ENCODE results near the gene SYNJ2. TPM values are rescaled to one million over a fixed set of nuclear protein-coding genes. Genes with fewer than 3 reads are reported as not detected.

The SYNJ2 gene
- total and polyA plus RNA-seq, 7 donors: 2.6 to 30.2 (median 6.1) TPM

DNA sequence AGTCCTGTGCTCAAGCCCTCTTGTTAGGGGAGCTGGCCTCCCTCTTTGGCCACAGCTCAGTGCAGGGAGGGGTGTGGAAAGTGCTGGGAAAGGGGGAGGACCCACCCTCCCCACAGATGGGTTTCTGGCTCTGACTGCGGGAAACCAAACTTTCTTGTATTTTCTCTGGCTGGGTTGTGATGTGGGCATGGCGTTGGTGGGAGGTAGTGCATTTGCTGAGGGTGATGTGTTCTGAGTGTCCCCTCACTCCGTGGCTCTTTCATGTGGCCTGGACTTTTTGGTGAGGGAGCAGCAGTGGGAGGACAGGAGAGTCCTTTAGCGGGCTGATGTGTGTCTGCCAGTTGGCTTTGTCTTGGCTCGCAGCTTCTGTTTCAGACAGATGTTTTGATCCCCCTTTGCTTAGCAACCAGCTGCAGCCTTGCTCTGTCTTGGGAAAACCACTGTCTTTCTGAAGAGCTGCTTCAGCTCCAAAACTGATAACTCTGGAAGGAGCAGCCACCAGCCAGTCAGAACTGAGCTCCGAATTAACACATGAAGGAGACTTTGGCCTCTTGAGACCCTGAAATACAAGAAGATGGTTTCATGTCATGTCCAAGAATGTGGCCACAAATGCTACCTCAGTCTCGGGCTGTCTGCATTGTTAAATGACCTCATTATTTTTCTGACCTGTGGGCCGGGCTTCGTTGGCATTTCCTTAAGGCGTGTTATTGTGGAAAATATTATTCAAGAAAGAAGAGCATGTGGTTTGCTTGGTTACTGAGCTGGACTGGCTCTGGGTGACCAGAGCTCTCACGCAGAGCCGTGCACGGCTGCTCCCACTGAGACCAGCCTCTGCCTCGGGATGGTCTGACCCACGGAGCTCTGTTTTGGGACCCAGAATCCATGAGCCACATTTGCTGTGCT lies 21.5 kb downstream of the SYNJ2 start:
- no peaks in the 10 kb centered on the region for H3K27me3 ChIP-seq (ENCODE audit: insufficient read depth in 3 of 3, low read length in 2 of 3)
- ATAC-seq: peak; percentile 44 to 70 (median 54)
- 10 to 21% (median 15%) methylated on average over 15 of the region's 15 CpGs for WGBS, 3 donors
- H3K4me3 ChIP-seq: peak overlapping the region; percentile 19
- H3K36me3 ChIP-seq (ENCODE audit: insufficient read depth in 1 of 2, low read depth in 1 of 2): no peaks in the 10 kb centered on the region
- H3K9me3 ChIP-seq: no peaks in the 10 kb centered on the region
- peak overlapping the region; percentile 71 for H3K27ac ChIP-seq
- TF ChIP-seq, protein P1, sequence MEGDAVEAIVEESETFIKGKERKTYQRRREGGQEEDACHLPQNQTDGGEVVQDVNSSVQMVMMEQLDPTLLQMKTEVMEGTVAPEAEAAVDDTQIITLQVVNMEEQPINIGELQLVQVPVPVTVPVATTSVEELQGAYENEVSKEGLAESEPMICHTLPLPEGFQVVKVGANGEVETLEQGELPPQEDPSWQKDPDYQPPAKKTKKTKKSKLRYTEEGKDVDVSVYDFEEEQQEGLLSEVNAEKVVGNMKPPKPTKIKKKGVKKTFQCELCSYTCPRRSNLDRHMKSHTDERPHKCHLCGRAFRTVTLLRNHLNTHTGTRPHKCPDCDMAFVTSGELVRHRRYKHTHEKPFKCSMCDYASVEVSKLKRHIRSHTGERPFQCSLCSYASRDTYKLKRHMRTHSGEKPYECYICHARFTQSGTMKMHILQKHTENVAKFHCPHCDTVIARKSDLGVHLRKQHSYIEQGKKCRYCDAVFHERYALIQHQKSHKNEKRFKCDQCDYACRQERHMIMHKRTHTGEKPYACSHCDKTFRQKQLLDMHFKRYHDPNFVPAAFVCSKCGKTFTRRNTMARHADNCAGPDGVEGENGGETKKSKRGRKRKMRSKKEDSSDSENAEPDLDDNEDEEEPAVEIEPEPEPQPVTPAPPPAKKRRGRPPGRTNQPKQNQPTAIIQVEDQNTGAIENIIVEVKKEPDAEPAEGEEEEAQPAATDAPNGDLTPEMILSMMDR (IDR thresholded peaks at IDR 0.05): no peak
- H3K4me1 ChIP-seq: peaks cover 21% of the 10 kb centered on the region
- intact Hi-C loops (cut with DNase I): no loop called here
- DNase-seq: peak; percentile 45 to 74

DNA sequence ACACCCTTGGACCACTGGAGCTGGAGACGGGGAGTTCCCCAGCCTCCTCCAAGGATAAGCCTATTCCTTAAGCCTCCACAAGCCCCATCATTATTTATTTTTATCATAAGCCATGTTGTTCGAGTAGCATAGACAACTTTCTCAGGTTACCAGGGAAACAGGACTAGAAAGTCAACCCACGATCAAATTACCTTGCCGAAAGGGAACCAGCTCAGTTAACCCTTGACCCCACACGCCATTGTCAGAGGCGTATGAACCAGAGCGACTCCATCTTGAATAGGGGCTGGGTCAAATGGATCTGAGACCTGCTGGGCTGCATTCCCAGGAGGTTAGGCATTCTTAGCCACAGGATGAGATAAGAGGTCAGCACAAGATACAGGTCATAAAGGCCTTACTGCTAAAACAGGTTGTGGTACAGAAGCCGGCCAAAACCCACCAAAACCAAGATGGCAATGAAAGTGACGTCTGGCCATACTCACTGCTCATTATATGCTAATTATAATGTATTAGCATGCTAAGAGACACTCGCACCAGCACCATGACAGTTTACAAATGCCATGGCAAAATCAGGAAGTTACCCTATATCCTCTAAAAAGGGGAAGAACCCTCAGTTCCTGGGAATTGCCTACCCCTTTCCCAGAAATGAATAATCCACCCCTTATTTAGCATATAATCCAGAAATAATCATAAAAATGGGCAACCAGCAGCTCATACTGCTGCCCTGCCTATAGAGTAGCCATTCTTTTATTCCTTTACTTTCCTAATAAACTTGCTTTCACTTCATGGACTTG lies 22.4 kb downstream of the SYNJ2 start:
- H3K27ac ChIP-seq: peak overlapping the region; percentile 71
- no peaks in the 10 kb centered on the region for H3K27me3 ChIP-seq (ENCODE audit: insufficient read depth in 3 of 3, low read length in 2 of 3)
- intact Hi-C loops (cut with DNase I): no loop called here
- no peaks in the 10 kb centered on the region for H3K36me3 ChIP-seq (ENCODE audit: insufficient read depth in 1 of 2, low read depth in 1 of 2)
- TF ChIP-seq, protein P1 (IDR thresholded peaks at IDR 0.05): no peak
- H3K9me3 ChIP-seq: no peaks in the 10 kb centered on the region
- no peak for DNase-seq
- peaks cover 19% of the 10 kb centered on the region for H3K4me1 ChIP-seq
- 59 to 73% (median 64%) methylated on average over 10 of the region's 10 CpGs for WGBS, 3 donors
- H3K4me3 ChIP-seq: no peak overlapping the region
- ATAC-seq: peak in 3 of 4 donors; percentile 24 to 59 (median 50)

DNA sequence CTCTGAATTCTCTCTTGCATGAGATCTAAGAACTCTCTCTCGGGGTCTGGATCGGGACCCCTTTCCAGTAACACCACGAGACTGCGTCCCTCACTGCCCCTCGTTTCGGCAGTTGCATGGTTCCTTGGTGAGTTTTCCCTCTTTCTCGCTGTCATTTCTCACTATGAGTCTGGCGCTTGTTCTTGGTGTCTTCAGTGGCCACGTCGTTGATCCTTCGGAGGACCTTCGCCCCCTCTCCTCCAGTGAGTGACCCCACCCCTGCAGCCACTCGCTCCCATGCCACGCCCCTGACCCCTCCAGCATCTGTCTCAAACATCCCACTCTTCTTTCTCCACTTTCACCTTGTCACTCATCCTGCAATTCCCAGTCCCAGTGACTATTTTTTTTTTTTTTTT lies 23.0 kb downstream of the SYNJ2 start:
- intact Hi-C loops (cut with DNase I): no loop called here
- Histone ChIP-seq H3K27me3 (ENCODE audit: insufficient read depth in 3 of 3, low read length in 2 of 3) (no peaks in the 10 kb centered on the region), H3K27ac (no peak overlapping the region), H3K4me1 (peaks cover 22% of the 10 kb centered on the region), H3K36me3 (ENCODE audit: insufficient read depth in 1 of 2, low read depth in 1 of 2) (no peaks in the 10 kb centered on the region), H3K9me3 (no peaks in the 10 kb centered on the region), H3K4me3 (no peak overlapping the region)
- DNase-seq: no peak
- ATAC-seq: no peak
- 95 to 98% (median 98%) methylated on average over 14 of the region's 14 CpGs for WGBS, 3 donors
- TF ChIP-seq, protein P1 (IDR thresholded peaks at IDR 0.05): no peak

DNA sequence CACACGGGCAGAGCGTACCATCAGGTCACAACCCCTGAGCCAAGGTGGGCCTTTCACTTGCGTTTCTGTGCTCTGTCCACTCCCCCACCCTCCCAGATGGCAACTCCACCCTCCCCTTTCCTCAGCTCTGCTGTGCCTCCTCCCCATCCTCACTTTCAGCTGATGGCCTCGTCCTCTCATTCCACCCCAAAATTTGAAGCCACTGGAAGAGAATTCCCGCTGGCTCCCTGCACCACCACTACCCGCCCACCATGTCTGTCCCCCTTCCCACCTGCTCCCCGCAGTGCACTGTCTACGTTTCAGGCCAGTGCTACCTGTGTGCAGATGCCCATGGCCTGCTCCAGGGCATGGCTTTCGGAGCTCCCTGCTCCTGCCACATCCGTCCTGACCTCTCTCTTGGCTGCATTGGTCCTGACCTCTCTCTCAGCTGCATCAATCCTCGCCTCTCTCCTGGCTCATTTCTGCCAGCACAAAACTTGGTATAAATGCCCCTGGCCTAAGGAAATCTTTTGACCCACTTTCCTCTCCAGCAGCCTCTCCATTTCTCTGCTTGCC lies 24.0 kb downstream of the SYNJ2 start:
- Histone ChIP-seq H3K27me3 (ENCODE audit: insufficient read depth in 3 of 3, low read length in 2 of 3) (no peaks in the 10 kb centered on the region), H3K4me1 (peaks cover 29% of the 10 kb centered on the region), H3K36me3 (ENCODE audit: insufficient read depth in 1 of 2, low read depth in 1 of 2) (no peaks in the 10 kb centered on the region), H3K9me3 (no peaks in the 10 kb centered on the region), H3K27ac (no peak overlapping the region), H3K4me3 (no peak overlapping the region)
- TF ChIP-seq, protein P1 (IDR thresholded peaks at IDR 0.05): no peak
- DNase-seq (no peak), ATAC-seq (no peak)
- WGBS, 3 donors: 84 to 91% (median 90%) methylated on average over 11 of the region's 11 CpGs
- intact Hi-C loops (cut with DNase I): no loop called here
